Endodermal cell (in vitro differentiated cells): ENCODE data around the gene TMEM200A. TPM values are rescaled to one million over a fixed set of nuclear protein-coding genes. Genes with fewer than 3 reads are reported as not detected.

Experiments used
- DNase-seq: peaks from one replicate; pipeline ENCODE4 v3.0.0-alpha.2; 2017
- H3K27ac ChIP-seq: 2 replicates; pipeline ENCODE4 v1.5.1; 2013; ENCODE audit warnings: mild to moderate bottlenecking, low read depth, low read length, moderate library complexity
- H3K27me3 ChIP-seq: 2 replicates; pipeline ENCODE4 v1.6.1; 2013; ENCODE audit warnings: mild to moderate bottlenecking, low read length, moderate library complexity; ENCODE audit not compliant: insufficient read depth, control insufficient read depth, poor library complexity, severe bottlenecking
- H3K36me3 ChIP-seq: 2 replicates; pipeline ENCODE4 v1.7.0; 2013; ENCODE audit warnings: mild to moderate bottlenecking, low read length, moderate library complexity; ENCODE audit not compliant: control insufficient read depth, insufficient read depth
- H3K4me1 ChIP-seq: one replicate; pipeline ENCODE4 v1.7.0; 2013; ENCODE audit warnings: low read length; ENCODE audit not compliant: control insufficient read depth, insufficient read depth
- H3K4me3 ChIP-seq: 2 replicates; pipeline ENCODE4 v1.5.1; 2013; ENCODE audit warnings: mild to moderate bottlenecking, low read length, moderate library complexity
- H3K9ac ChIP-seq: 2 replicates; pipeline ENCODE4 v1.6.1; 2013; ENCODE audit warnings: mild to moderate bottlenecking, low read length, moderate library complexity; ENCODE audit not compliant: poor library complexity, severe bottlenecking; ENCODE audit errors: extremely low read depth
- H3K9me3 ChIP-seq: 2 replicates; pipeline ENCODE4 v1.6.1; 2013; ENCODE audit warnings: mild to moderate bottlenecking, low read length, moderate library complexity; ENCODE audit not compliant: control insufficient read depth
- H3K27ac Mint-ChIP-seq: 2 replicates; pipeline ENCODE4 v1.8.0; 2020; ENCODE audit warnings: mixed read lengths
- H3K27me3 Mint-ChIP-seq: 2 replicates; pipeline ENCODE4 v1.8.0; 2021; ENCODE audit warnings: mild to moderate bottlenecking, mixed read lengths; ENCODE audit not compliant: insufficient read depth
- H3K36me3 Mint-ChIP-seq: 2 replicates; pipeline ENCODE4 v1.8.0; 2020; ENCODE audit warnings: low read depth, mixed read lengths
- H3K4me1 Mint-ChIP-seq: 2 replicates; pipeline ENCODE4 v1.8.0; 2020; ENCODE audit warnings: mixed read lengths
- H3K4me3 Mint-ChIP-seq: 2 replicates; pipeline ENCODE4 v1.8.0; 2020; ENCODE audit warnings: mild to moderate bottlenecking, moderate library complexity, mixed read lengths
- H3K9me3 Mint-ChIP-seq: 2 replicates; pipeline ENCODE4 v1.8.0; 2020; ENCODE audit warnings: mild to moderate bottlenecking, mixed read lengths
- WGBS, 2 experiments: methylation state at CpG; one replicate each; pipeline versions ENCODE4 v1.1.5 to v1.1.7; 2013; ENCODE audit warnings: missing lambda C conversion rate in 2 of 2, mixed read lengths in 1 of 2; ENCODE audit not compliant: insufficient coverage in 1 of 2, insufficient read length in 1 of 2; 5-methylcytosine and 5-hydroxymethylcytosine counted together
- total RNA-seq, 2 donors: library from RNA; stranded (reverse); fragmentation: NEBNext Ultra II Directional in 1 of 2; extraction: Animal tissue kit (Norgen Biotek cat#: 25700) in 1 of 2; gene quantifications; 2 replicates in 1 of 2; 3 replicates in 1 of 2; pipeline ENCODE4 v1.2.1, GENCODE V29; 2021
- TF ChIP-seq, protein P1 (sequence below): fragments of 200-600 bp; sonication (generic); conservative IDR thresholded peaks from 2 replicates; pipeline ENCODE4 v1.5.0; 2021; ENCODE audit warnings: antibody characterized with exemption, mild to moderate bottlenecking

Gene TMEM200A
- total RNA-seq, 2 donors from 2014 or later: 6.4 to 7.6 TPM

DNA sequence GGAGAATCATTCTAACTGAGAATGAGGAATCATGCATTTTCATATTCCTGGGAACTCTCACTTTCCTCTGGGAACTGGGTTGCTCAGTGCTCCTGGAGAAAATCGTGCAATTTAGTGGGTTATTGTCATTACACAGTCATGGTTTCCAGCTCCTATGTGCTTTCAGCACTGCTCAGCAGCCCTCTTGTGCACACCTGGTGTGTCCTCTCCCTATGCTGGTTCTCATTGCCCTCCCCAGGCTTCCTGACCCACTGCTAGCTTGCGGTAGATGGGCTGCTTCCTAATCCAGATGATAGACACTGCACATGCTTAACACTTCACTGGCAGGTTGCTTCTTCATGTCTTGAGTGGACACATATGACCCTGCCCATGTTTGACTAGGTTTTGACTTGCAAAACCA, 39.7 kb downstream of the TMEM200A start:
- H3K27me3 Mint-ChIP-seq: no peaks in the 10 kb centered on the region
- no peak for DNase-seq
- no peak overlapping the region for H3K4me3 Mint-ChIP-seq
- Histone ChIP-seq H3K4me3 (no peak overlapping the region), H3K36me3 (no peaks in the 10 kb centered on the region), H3K9ac (no peak overlapping the region), H3K9me3 (no peaks in the 10 kb centered on the region), H3K27me3 (peaks cover 9% of the 10 kb centered on the region), H3K4me1 (no peaks in the 10 kb centered on the region), H3K27ac (no peak overlapping the region)
- 82 to 90% methylated on average over 2 of the region's 2 CpGs for WGBS, 2 experiments
- no peak overlapping the region for H3K27ac Mint-ChIP-seq
- H3K9me3 Mint-ChIP-seq: no peaks in the 10 kb centered on the region
- H3K4me1 Mint-ChIP-seq: peaks cover 12% of the 10 kb centered on the region
- TF ChIP-seq, protein P1, sequence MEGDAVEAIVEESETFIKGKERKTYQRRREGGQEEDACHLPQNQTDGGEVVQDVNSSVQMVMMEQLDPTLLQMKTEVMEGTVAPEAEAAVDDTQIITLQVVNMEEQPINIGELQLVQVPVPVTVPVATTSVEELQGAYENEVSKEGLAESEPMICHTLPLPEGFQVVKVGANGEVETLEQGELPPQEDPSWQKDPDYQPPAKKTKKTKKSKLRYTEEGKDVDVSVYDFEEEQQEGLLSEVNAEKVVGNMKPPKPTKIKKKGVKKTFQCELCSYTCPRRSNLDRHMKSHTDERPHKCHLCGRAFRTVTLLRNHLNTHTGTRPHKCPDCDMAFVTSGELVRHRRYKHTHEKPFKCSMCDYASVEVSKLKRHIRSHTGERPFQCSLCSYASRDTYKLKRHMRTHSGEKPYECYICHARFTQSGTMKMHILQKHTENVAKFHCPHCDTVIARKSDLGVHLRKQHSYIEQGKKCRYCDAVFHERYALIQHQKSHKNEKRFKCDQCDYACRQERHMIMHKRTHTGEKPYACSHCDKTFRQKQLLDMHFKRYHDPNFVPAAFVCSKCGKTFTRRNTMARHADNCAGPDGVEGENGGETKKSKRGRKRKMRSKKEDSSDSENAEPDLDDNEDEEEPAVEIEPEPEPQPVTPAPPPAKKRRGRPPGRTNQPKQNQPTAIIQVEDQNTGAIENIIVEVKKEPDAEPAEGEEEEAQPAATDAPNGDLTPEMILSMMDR: no peak
- no peaks in the 10 kb centered on the region for H3K36me3 Mint-ChIP-seq

DNA sequence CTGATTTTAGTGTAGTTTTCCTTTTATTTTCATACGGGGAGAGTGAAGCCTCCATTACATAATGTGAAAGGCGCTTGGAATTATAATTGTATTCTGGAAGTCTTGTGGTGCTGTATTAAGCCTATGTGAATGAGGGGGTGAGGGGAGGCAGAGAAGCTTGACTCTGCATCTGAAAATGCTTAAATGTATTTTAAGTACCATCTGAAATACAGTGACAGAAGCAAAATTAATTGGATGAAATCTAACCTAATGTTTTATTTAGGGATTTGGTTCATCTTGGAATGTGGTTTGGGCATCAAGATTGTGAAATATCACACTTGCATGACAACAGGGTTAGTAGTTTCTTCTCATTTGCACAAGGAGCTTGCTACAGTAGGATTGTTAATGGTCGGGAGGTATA, 41.2 kb downstream of the TMEM200A start:
- no peak for DNase-seq
- H3K27ac Mint-ChIP-seq: peak overlapping the region; percentile 12
- Histone ChIP-seq H3K4me1 (no peaks in the 10 kb centered on the region), H3K9ac (no peak overlapping the region), H3K4me3 (no peak overlapping the region), H3K27me3 (peaks cover 9% of the 10 kb centered on the region), H3K27ac (no peak overlapping the region), H3K9me3 (peaks cover 2% of the 10 kb centered on the region), H3K36me3 (no peaks in the 10 kb centered on the region)
- H3K9me3 Mint-ChIP-seq: peaks cover 2% of the 10 kb centered on the region
- H3K36me3 Mint-ChIP-seq: no peaks in the 10 kb centered on the region
- H3K4me3 Mint-ChIP-seq: no peak overlapping the region
- H3K4me1 Mint-ChIP-seq: peaks cover 12% of the 10 kb centered on the region
- TF ChIP-seq, protein P1: no peak
- 76% methylated on average over 3 of the region's 3 CpGs; no CpG with 5 or more reads in 1 of the 2 experiments for WGBS, 2 experiments
- H3K27me3 Mint-ChIP-seq: no peaks in the 10 kb centered on the region

DNA sequence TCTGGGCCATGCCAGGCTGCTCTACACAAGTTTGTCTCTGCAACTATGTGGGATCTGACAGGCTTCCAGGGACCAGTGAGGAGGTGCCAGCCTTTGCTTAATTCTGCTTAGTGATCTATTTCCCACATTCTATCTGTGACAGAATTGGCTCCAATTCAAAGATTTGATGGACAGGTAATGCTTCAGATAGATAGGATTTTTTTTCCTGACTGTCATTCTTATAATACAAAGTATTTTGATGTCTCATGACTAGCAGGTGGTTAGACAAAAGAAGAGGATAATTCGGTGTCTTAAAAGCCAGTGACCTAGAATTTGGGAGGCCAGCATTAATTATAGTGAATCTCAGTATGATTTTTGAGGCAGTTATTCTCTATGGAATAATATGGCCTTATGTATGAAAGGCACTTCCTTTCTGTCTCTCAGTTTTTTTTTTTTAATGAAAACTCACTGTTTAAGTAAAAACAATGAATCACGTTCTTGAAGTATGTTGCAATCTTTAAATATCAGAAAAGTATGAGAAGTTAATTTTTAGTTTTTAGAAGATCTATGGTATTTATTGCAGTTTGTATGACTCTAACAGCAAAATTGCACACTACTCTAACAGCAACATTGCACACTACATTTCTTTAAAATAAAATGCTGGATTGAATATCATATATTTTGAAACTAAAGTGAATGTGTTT, 43.7 kb downstream of the TMEM200A start:
- H3K4me1 Mint-ChIP-seq: peaks cover 12% of the 10 kb centered on the region
- whole genome bisulfite sequencing, 2 experiments: 97 to 100% methylated on average over 1 of the region's 2 CpGs
- DNase-seq: no peak
- Histone ChIP-seq H3K9me3 (peaks cover 9% of the 10 kb centered on the region), H3K4me1 (no peaks in the 10 kb centered on the region), H3K9ac (no peak overlapping the region), H3K27ac (no peak overlapping the region), H3K4me3 (no peak overlapping the region), H3K27me3 (peaks cover 9% of the 10 kb centered on the region), H3K36me3 (no peaks in the 10 kb centered on the region)
- peaks cover 9% of the 10 kb centered on the region for H3K9me3 Mint-ChIP-seq
- H3K36me3 Mint-ChIP-seq: peaks cover 5% of the 10 kb centered on the region
- no peak overlapping the region for H3K27ac Mint-ChIP-seq
- H3K4me3 Mint-ChIP-seq: no peak overlapping the region
- TF ChIP-seq, protein P1: no peak
- H3K27me3 Mint-ChIP-seq: no peaks in the 10 kb centered on the region
